Measurements from ENCODE around the gene FSHB.
"Not testable (repeated sequence)": the region's sequence is repeated elsewhere in the genome, so short reads cannot be mapped to it uniquely, and the experiment has no call there.

FSHB gene

DNA sequence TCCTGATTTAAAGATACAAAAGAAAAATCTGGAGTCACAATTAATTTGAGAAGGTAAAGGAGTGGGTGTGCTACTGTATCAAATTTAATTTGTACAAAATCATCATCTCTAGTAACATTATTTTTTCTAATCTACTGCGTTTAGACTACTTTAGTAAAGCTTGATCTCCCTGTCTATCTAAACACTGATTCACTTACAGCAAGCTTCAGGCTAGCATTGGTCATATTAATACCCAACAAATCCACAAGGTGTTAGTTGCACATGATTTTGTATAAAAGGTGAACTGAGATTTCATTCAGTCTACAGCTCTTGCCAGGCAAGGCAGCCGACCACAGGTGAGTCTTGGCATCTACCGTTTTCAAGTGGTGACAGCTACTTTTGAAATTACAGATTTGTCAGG lies at the start of gene FSHB:
Gene FSHB, plus strand, starts transcription at position 301 of the 400 bp plus-strand sequence. CDS start 889 bp downstream, outside the sequence.
- no peaks in the 10 kb centered on the region for H3K4me1 Mint-ChIP-seq (ENCODE audit: low read depth)
- peaks cover 4% of the 10 kb centered on the region for H3K9me3 Mint-ChIP-seq
- H3K36me3 Mint-ChIP-seq (ENCODE audit: low read depth): no peaks in the 10 kb centered on the region
- no peak within 1 kb of the TSS for H3K4me3 Mint-ChIP-seq
- H3K27me3 Mint-ChIP-seq (ENCODE audit: low read depth): no peaks in the 10 kb centered on the region
- DNase-seq (ENCODE audit: low spot score): no peak
- no peak within 1 kb of the TSS for H3K27ac Mint-ChIP-seq

DNA sequence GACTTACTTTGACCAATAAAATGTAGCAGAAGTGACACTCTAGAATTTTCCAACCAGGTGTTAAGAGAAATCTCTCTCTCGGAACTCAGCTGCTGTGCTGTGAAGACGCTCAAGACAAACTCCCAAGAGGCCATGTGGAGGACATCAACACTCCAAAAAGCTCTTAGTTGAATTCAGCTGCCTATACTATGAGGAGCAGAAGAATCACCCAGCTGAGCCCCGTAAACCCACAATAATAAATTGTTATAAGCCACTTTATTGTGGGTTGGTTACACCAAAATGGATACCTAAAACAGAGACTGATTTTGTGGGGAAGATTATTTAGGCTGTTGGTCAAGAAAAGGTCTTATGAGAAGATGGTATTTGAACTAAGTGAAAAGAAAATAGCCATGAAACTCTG lies 44.1 kb upstream of the FSHB start:
- no peak overlapping the region for H3K4me3 Mint-ChIP-seq
- no peaks in the 10 kb centered on the region for H3K27me3 Mint-ChIP-seq (ENCODE audit: low read depth)
- no peaks in the 10 kb centered on the region for H3K4me1 Mint-ChIP-seq (ENCODE audit: low read depth)
- DNase-seq (ENCODE audit: low spot score): no peak
- H3K36me3 Mint-ChIP-seq (ENCODE audit: low read depth): no peaks in the 10 kb centered on the region
- H3K27ac Mint-ChIP-seq: no peak overlapping the region
- peaks cover 12% of the 10 kb centered on the region for H3K9me3 Mint-ChIP-seq

DNA sequence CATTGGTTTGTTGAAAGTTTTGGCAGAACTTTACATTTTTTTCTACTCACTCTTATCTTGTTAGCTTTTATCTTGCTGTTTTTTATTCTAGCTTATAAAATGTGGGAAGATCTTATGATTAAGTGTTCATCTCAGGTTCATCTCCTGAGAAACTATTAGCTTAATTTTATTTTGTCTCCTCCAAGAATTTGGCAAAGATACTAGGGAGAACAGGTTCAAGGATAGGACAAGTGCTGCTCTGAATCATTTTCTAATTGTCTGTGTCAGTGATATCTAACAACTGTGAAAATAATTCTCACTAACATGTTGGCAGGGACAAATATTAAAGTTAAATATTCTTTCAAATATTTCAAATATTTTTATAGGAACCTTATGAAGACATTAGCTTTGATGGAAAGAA lies 38.2 kb upstream of the FSHB start:
- Mint-ChIP-seq H3K4me3 (no peak overlapping the region), H3K27ac (no peak overlapping the region), H3K4me1 (ENCODE audit: low read depth) (no peaks in the 10 kb centered on the region), H3K9me3 (no peaks in the 10 kb centered on the region), H3K36me3 (ENCODE audit: low read depth) (no peaks in the 10 kb centered on the region), H3K27me3 (ENCODE audit: low read depth) (no peaks in the 10 kb centered on the region)
- no peak for DNase-seq (ENCODE audit: low spot score)

DNA sequence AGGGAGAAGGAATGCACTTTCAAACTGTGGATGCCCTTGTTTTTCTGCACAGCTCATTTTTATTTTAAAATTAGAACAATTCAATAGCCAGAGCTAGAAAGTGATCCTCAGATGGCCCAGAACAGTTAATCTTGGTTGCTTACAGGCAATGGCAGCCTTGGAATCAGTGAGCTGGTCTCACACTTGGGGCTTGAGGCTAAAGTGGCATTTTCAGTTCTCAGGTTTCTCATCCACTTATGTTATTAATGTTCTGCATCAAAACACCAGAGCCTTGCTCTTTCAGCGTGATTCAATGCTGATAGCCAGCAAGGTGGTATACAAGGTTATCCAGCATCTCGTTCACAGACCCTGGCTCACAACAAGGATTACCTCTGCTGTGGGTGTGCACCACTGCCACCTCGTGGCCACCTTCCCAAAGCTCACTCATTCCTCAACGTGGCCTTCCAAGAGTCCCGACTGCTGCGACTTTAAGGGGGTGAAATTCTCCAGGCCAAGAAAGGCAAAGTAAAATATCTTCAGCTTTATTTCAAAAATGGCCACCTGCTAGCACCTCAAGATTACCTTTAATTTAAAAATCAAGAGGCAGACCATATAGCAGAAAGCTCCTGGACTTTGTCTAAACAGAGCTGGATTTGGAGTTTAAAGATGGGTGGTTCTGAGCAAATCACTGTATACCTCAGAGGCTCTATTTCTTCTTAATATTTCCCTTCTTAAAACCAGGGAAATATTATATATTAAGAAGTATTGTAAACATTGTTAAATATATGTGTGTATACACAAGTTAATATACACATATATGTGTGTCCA lies 34.2 kb upstream of the FSHB start:
- Mint-ChIP-seq H3K27me3 (ENCODE audit: low read depth) (no peaks in the 10 kb centered on the region), H3K9me3 (no peaks in the 10 kb centered on the region), H3K27ac (no peak overlapping the region), H3K4me3 (no peak overlapping the region), H3K36me3 (ENCODE audit: low read depth) (no peaks in the 10 kb centered on the region), H3K4me1 (ENCODE audit: low read depth) (no peaks in the 10 kb centered on the region)
- no peak for DNase-seq (ENCODE audit: low spot score)

DNA sequence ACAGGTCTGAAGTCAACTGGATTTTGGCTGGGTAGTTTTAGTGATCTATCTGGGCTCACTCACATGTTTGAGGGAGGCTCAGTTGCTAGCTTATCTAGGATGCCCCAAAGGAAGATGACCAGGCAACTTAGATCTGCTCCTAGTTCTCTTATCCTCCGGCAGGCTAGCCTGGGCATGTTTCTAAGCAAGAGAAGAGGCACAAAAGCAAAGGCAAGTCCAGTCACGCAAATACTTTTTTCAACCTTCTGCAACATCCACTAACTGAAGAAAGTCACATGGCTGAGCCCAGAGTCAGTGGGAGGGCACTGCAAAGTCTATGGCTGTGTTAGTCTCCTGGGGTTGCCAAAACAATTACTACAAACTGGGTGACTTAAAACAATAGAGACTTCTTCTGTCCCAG lies 32.9 kb upstream of the FSHB start:
- no peak for DNase-seq (ENCODE audit: low spot score)
- Mint-ChIP-seq H3K9me3 (no peaks in the 10 kb centered on the region), H3K27ac (no peak overlapping the region), H3K4me1 (ENCODE audit: low read depth) (no peaks in the 10 kb centered on the region), H3K36me3 (ENCODE audit: low read depth) (no peaks in the 10 kb centered on the region), H3K27me3 (ENCODE audit: low read depth) (no peaks in the 10 kb centered on the region), H3K4me3 (no peak overlapping the region)

DNA sequence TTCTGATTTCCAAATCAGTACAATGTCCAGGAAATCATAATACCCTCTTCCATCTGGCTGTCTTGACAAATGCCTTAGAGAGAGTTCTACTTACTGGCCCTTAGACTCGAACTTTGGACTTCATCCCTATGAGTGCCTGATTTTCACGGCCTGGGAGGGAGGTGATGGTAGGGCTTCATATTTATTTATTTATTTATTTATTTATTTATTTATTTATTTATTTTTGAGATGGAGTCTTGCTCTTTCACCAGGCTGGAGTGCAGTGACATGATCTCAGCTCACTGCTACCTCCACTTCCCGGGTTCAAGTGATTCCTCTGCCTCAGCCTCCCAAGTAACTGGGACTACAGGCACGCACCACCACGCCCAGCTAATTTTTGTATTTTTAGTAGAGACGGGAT lies 27.8 kb upstream of the FSHB start:
- not testable (repeated sequence) for DNase-seq (ENCODE audit: low spot score); H3K9me3 Mint-ChIP-seq; H3K27ac Mint-ChIP-seq; H3K4me1 Mint-ChIP-seq (ENCODE audit: low read depth); H3K27me3 Mint-ChIP-seq (ENCODE audit: low read depth); H3K4me3 Mint-ChIP-seq; H3K36me3 Mint-ChIP-seq (ENCODE audit: low read depth)

DNA sequence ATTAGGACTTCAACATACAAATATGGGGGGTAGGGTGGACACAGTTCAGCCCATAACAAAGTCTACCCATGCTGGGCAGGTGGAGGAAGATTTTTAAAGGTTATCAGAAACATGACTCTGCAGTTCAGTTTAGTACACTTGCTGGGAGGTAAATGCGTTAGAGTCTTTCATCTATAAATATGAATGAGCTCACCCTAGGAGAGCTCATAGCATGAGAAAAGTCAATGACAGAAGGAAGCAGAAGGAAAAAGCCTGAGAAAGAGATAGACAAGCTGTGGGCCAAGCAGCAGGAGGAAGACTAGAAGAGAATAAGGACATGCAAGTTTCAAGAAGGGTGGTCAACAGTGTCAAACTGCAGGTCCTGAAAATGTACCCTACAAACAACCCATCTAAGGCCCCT lies 27.0 kb upstream of the FSHB start:
- no peaks in the 10 kb centered on the region for H3K36me3 Mint-ChIP-seq (ENCODE audit: low read depth)
- no peaks in the 10 kb centered on the region for H3K9me3 Mint-ChIP-seq
- no peak overlapping the region for H3K27ac Mint-ChIP-seq
- no peak for DNase-seq (ENCODE audit: low spot score)
- no peaks in the 10 kb centered on the region for H3K4me1 Mint-ChIP-seq (ENCODE audit: low read depth)
- H3K27me3 Mint-ChIP-seq (ENCODE audit: low read depth): no peaks in the 10 kb centered on the region
- H3K4me3 Mint-ChIP-seq: no peak overlapping the region

DNA sequence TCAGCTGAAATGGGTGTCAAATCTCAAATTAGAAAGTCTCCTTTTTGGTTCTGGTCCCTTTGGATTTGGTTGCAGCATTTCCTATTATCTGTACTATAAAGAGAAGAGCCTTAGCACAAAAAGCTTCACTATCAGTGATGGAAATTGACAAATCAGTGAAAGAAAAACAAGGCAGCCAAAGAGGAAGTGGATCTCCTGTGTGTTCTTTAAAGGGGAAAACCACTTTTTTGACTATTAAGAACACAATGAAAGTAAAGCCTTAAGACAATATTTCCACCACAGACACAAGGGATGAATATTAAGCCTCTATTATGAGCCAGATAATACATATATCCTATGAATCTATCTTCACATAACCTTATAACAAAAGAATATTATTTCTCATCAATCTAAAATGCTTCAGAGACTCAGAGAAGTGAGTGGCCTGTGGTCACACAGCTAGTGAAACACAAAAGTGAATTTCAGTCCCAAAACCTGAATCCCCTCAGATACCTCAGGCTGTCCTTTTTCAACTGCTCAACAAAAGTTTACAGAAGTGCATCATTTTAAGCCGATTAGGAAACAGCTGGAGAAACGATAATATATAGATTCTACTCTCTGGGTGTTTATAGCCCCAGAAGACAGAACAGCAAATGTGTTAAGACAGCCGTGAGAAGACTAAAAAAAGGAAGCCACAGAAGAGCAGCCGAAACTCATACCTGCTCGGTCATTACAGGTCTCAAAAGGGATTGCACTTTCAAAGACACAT lies 24.4 kb upstream of the FSHB start:
- no peaks in the 10 kb centered on the region for H3K9me3 Mint-ChIP-seq
- no peaks in the 10 kb centered on the region for H3K4me1 Mint-ChIP-seq (ENCODE audit: low read depth)
- no peaks in the 10 kb centered on the region for H3K36me3 Mint-ChIP-seq (ENCODE audit: low read depth)
- no peak for DNase-seq (ENCODE audit: low spot score)
- no peak overlapping the region for H3K4me3 Mint-ChIP-seq
- no peaks in the 10 kb centered on the region for H3K27me3 Mint-ChIP-seq (ENCODE audit: low read depth)
- H3K27ac Mint-ChIP-seq: no peak overlapping the region

DNA sequence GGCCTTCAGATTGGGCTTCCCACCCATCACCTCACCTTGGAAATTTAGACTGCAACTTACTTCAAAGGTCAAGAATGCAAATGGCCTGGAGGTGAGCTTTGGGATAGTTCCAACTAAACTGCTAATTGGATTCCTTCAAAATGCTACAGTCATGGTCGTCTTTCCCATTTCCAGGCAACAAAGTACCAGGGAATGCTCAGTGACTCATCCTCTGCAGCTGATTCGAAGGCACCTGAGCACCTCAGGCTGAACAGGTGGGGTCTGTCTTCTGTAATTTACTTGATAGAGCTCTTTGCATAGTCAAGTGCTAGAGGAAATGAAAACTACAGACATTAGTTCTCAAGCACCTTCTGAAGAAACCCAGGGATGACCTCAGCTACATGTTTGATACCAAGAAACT lies 20.5 kb upstream of the FSHB start:
- Mint-ChIP-seq H3K27me3 (ENCODE audit: low read depth) (no peaks in the 10 kb centered on the region), H3K9me3 (no peaks in the 10 kb centered on the region), H3K27ac (no peak overlapping the region), H3K4me3 (no peak overlapping the region), H3K36me3 (ENCODE audit: low read depth) (no peaks in the 10 kb centered on the region), H3K4me1 (ENCODE audit: low read depth) (no peaks in the 10 kb centered on the region)
- DNase-seq (ENCODE audit: low spot score): no peak

DNA sequence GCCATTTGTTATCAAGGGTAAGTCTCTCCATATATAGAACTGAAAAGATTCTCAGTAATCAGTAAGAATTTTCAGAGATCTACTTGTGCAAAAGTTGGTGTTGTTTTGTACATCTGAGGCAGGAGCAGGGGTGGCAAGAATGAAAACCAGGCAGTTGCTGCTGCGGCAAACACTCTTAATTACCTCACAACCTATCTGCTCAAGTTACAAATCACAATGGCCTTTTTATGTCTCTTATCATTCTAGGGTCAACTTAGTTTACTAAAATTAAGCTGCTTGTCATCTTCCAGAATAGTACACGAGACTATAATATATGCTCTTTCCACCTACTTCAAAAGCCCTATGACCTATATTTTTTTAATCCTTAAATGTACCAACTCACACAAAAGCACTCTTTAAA lies 14.3 kb upstream of the FSHB start:
- H3K9me3 Mint-ChIP-seq: no peaks in the 10 kb centered on the region
- H3K4me1 Mint-ChIP-seq (ENCODE audit: low read depth): no peaks in the 10 kb centered on the region
- no peaks in the 10 kb centered on the region for H3K36me3 Mint-ChIP-seq (ENCODE audit: low read depth)
- no peaks in the 10 kb centered on the region for H3K27me3 Mint-ChIP-seq (ENCODE audit: low read depth)
- no peak overlapping the region for H3K4me3 Mint-ChIP-seq
- DNase-seq (ENCODE audit: low spot score): no peak
- H3K27ac Mint-ChIP-seq: no peak overlapping the region

DNA sequence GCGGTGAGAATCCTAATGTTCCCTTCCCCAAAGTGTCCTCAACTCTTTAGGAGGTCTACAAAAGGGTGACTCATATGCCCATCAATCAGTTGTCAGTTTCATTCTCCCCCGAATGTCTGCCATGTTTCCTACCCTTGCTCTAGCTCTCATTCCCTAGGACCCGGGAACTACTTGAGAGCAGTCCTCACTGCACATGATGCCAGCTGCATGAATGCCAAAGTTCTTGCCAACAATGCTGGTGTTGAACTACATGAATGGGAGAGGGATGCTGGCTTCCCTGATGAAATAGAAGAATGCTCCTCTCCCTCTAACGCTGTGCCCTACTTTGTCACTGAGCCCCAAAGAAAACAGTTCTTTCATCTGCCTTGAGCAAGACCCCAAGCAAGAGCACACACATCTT lies 12.5 kb upstream of the FSHB start:
- DNase-seq (ENCODE audit: low spot score): no peak
- H3K4me3 Mint-ChIP-seq: no peak overlapping the region
- no peaks in the 10 kb centered on the region for H3K36me3 Mint-ChIP-seq (ENCODE audit: low read depth)
- no peaks in the 10 kb centered on the region for H3K9me3 Mint-ChIP-seq
- no peaks in the 10 kb centered on the region for H3K4me1 Mint-ChIP-seq (ENCODE audit: low read depth)
- H3K27me3 Mint-ChIP-seq (ENCODE audit: low read depth): no peaks in the 10 kb centered on the region
- no peak overlapping the region for H3K27ac Mint-ChIP-seq

DNA sequence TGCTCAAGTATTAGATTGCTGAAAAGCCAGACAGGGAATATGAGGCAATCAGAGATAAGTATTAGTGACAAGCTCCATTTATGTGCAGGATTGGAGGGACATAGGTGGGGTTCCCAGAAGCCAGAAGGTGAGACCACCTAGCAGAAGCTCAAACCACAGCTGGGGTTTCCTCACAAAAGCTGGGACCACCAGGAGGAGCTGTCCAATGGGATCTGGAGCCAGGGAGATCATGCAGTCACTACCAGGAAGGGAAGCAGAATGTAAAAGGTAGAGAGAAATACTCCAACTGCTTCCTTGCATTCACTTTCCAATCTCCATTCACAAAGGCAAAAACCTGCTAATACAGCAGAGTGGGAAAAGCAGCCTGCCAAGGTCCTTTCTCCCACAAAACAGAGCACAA lies 5.2 kb upstream of the FSHB start:
- H3K4me3 Mint-ChIP-seq: no peak overlapping the region
- no peak overlapping the region for H3K27ac Mint-ChIP-seq
- DNase-seq (ENCODE audit: low spot score): no peak
- H3K9me3 Mint-ChIP-seq: peaks cover 4% of the 10 kb centered on the region
- no peaks in the 10 kb centered on the region for H3K27me3 Mint-ChIP-seq (ENCODE audit: low read depth)
- H3K4me1 Mint-ChIP-seq (ENCODE audit: low read depth): no peaks in the 10 kb centered on the region
- H3K36me3 Mint-ChIP-seq (ENCODE audit: low read depth): no peaks in the 10 kb centered on the region

DNA sequence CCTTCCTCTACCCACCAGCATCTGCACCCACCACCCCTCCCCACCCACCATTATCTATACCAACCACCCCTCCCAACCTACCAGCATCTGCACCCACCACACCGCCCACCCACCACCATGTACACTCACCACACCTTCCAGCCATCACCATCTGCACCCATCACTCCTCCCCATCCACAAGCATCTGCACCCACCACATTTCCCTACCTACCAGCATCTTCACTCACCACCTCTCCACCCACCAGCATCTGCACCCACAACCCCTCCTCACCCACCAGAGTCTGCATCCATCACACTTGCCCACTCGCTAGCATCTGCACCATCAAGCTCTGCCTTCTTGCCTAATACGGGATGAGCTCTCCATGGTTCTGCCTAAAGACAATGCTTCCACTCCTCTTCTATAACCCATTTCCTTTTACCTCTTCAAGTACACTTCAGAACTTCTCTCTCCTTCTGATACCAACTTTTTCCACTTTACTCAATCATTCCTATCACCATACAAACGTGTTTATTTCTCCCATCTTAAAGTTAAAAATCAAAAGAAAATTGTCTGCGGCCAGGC lies 2.4 kb upstream of the FSHB start:
- Mint-ChIP-seq H3K36me3 (ENCODE audit: low read depth) (no peaks in the 10 kb centered on the region), H3K9me3 (peaks cover 4% of the 10 kb centered on the region), H3K27me3 (ENCODE audit: low read depth) (no peaks in the 10 kb centered on the region), H3K4me3 (no peak overlapping the region), H3K27ac (no peak overlapping the region), H3K4me1 (ENCODE audit: low read depth) (no peaks in the 10 kb centered on the region)
- DNase-seq (ENCODE audit: low spot score): no peak

DNA sequence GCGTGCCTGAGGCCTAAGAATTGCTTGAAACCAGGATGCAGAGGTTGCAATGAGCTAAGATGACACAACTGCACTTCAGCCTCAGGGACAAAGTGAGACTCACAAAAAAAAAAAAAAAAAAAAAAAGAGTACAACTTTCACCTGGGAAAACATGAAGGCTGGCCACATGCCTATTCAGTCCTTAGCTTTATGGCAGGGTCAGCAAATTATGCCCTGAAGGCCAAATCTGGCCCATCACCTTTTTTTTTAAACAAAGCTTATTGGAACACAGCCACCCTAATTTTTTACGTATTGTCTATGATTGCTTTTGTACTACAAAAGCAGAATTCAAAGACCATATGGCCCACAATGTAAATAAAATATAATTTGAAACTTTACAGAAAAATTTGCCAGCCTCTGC lies 8.2 kb downstream of the FSHB start:
- Mint-ChIP-seq H3K4me3 (no peak overlapping the region), H3K9me3 (no peaks in the 10 kb centered on the region), H3K36me3 (ENCODE audit: low read depth) (no peaks in the 10 kb centered on the region), H3K4me1 (ENCODE audit: low read depth) (no peaks in the 10 kb centered on the region), H3K27me3 (ENCODE audit: low read depth) (no peaks in the 10 kb centered on the region), H3K27ac (no peak overlapping the region)
- DNase-seq (ENCODE audit: low spot score): no peak

Data from T-helper 2 cell treated with Interferon-gamma antibody and Interleukin-4, amounts not matched to agents 5 μg/mL and 100 μg/mL, for 36 hours (primary cell).